ENCODE data around the gene ZDHHC11.

The ZDHHC11 gene

GRCh38 chr5:876398-877365 lies 25.9 kb upstream of the ZDHHC11 start:
- Histone ChIP-seq H3K36me3 (ENCODE audit: control insufficient read depth, insufficient read depth, low read length) (peaks cover 24% of the 10 kb centered on the region), H3K4me3 (ENCODE audit: low read length) (no peak overlapping the region)

GRCh38 chr5:875931-876330 lies 25.1 kb upstream of the ZDHHC11 start:
- H2BK5ac ChIP-seq (ENCODE audit: low read length), result no peak overlapping the region
- no peak overlapping the region for H3K56ac ChIP-seq (ENCODE audit: low read length)
- H2BK15ac ChIP-seq (replicated peaks; ENCODE audit: low read depth), result no peak overlapping the region
- H3K79me2 ChIP-seq (ENCODE audit: control insufficient read depth, insufficient read depth, low read length), result no peaks in the 10 kb centered on the region
- H3K18ac ChIP-seq (ENCODE audit: low read length), result no peak overlapping the region
- H3K4me1 ChIP-seq (ENCODE audit: control insufficient read depth, low read depth, low read length), result no peaks in the 10 kb centered on the region
- no peaks in the 10 kb centered on the region for H3K27me3 ChIP-seq (ENCODE audit: insufficient read depth, low read length, poor library complexity)
- H2AK5ac ChIP-seq (ENCODE audit: low read length), result no peak overlapping the region
- H3K27ac ChIP-seq (ENCODE audit: low read depth, low read length), result no peak overlapping the region
- peaks cover 23% of the 10 kb centered on the region for H3K36me3 ChIP-seq (ENCODE audit: control insufficient read depth, insufficient read depth, low read length)
- H3K9ac ChIP-seq (ENCODE audit: low read length), result no peak overlapping the region
- no peak overlapping the region for H4K5ac ChIP-seq (ENCODE audit: low read length)
- no peak overlapping the region for H3K4me2 ChIP-seq (ENCODE audit: low read length)
- H3K4ac ChIP-seq (ENCODE audit: low read depth, low read length), result no peak overlapping the region
- no peak overlapping the region for H3K23ac ChIP-seq (ENCODE audit: low read length)
- no CpG with 5 or more reads among the region's 24 CpGs for WGBS (ENCODE audit: extremely low coverage, insufficient coverage, low lambda C conversion rate)
- H2BK120ac ChIP-seq (ENCODE audit: low read depth, low read length), result no peak overlapping the region
- no peak overlapping the region for H3K4me3 ChIP-seq (ENCODE audit: low read length)
- peaks cover 17% of the 10 kb centered on the region for H3K79me1 ChIP-seq (ENCODE audit: low read length)
- no peak for DNase-seq
- no peak overlapping the region for H4K8ac ChIP-seq (ENCODE audit: low read depth, low read length)

More at GRCh38 chr5:876398-877365, 25.9 kb upstream of the ZDHHC11 start:
- Histone ChIP-seq H3K23ac (ENCODE audit: low read length) (no peak overlapping the region), H4K5ac (ENCODE audit: low read length) (no peak overlapping the region), H2BK15ac (replicated peaks; ENCODE audit: low read depth) (no peak overlapping the region), H3K18ac (ENCODE audit: low read length) (no peak overlapping the region), H2BK5ac (ENCODE audit: low read length) (no peak overlapping the region), H2BK120ac (ENCODE audit: low read depth, low read length) (no peak overlapping the region), H3K27me3 (ENCODE audit: insufficient read depth, low read length, poor library complexity) (no peaks in the 10 kb centered on the region), H3K9ac (ENCODE audit: low read length) (no peak overlapping the region), H3K4ac (ENCODE audit: low read depth, low read length) (no peak overlapping the region), H3K4me2 (ENCODE audit: low read length) (no peak overlapping the region), H3K27ac (ENCODE audit: low read depth, low read length) (no peak overlapping the region), H3K56ac (ENCODE audit: low read length) (no peak overlapping the region), H2AK5ac (ENCODE audit: low read length) (no peak overlapping the region), H3K79me1 (ENCODE audit: low read length) (peaks cover 20% of the 10 kb centered on the region), H3K79me2 (ENCODE audit: control insufficient read depth, insufficient read depth, low read length) (peaks cover 3% of the 10 kb centered on the region), H3K4me1 (ENCODE audit: control insufficient read depth, low read depth, low read length) (no peaks in the 10 kb centered on the region), H4K8ac (ENCODE audit: low read depth, low read length) (no peak overlapping the region)
- no CpG with 5 or more reads among the region's 28 CpGs for WGBS (ENCODE audit: extremely low coverage, insufficient coverage, low lambda C conversion rate)
- DNase-seq, result no peak

DNA sequence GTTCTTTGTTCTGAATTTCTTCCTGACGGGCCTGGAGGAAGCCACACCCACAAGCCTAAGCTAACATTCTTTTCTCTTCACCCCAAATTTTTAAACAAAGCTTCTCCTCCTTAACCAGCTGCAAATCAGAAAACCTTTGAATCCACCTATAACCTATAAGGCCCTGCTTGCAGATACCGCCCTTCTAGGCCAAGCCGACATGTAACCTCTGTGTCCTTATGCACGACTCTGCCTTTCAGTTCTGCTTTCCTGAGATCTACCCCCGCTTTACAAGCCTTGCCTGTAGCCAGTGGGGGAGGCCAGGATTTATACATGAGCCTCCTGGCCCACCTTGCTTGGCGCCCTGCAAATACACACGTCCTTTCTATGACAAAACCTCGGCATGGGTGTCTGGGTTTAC lies 22.5 kb upstream of the ZDHHC11 start:
- peaks cover 41% of the 10 kb centered on the region for H3K36me3 ChIP-seq (ENCODE audit: control insufficient read depth, insufficient read depth, low read length)
- WGBS (ENCODE audit: extremely low coverage, insufficient coverage, low lambda C conversion rate), result no CpG with 5 or more reads among the region's 8 CpGs

DNA sequence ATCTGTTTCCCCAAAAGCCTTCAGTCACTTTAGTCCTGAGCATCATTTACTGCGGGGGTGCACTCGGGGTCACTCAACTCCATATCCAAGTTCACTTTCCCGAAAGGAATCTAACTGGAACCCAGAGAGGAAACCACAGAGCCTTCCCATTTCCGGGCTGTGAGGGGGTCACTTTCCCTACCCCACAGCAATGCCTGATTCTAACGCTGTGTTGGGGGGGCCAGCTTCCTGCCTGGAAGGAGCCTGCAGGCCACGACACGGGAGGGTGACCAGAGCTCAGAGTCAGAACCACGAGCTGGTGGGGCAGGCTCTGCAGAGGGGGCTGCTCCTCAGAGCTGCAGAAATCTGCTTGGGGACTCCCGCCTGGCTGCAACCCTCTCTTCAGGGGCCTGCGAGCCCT lies 21.5 kb upstream of the ZDHHC11 start:
- H2AK5ac ChIP-seq (ENCODE audit: low read length), result no peak overlapping the region
- no peak overlapping the region for H3K4me2 ChIP-seq (ENCODE audit: low read length)
- H2BK120ac ChIP-seq (ENCODE audit: low read depth, low read length), result no peak overlapping the region
- no peak overlapping the region for H3K56ac ChIP-seq (ENCODE audit: low read length)
- no CpG with 5 or more reads among the region's 10 CpGs for WGBS (ENCODE audit: extremely low coverage, insufficient coverage, low lambda C conversion rate)
- no peak overlapping the region for H4K8ac ChIP-seq (ENCODE audit: low read depth, low read length)
- no peak overlapping the region for H2BK15ac ChIP-seq (replicated peaks; ENCODE audit: low read depth)
- no peak overlapping the region for H3K9ac ChIP-seq (ENCODE audit: low read length)
- H3K79me2 ChIP-seq (ENCODE audit: control insufficient read depth, insufficient read depth, low read length), result no peaks in the 10 kb centered on the region
- no peak overlapping the region for H3K27ac ChIP-seq (ENCODE audit: low read depth, low read length)
- H3K4me1 ChIP-seq (ENCODE audit: control insufficient read depth, low read depth, low read length), result no peaks in the 10 kb centered on the region
- peaks cover 36% of the 10 kb centered on the region for H3K36me3 ChIP-seq (ENCODE audit: control insufficient read depth, insufficient read depth, low read length)
- no peak overlapping the region for H3K4ac ChIP-seq (ENCODE audit: low read depth, low read length)
- no peak overlapping the region for H3K23ac ChIP-seq (ENCODE audit: low read length)
- H3K18ac ChIP-seq (ENCODE audit: low read length), result no peak overlapping the region
- H3K4me3 ChIP-seq (ENCODE audit: low read length), result no peak overlapping the region
- H3K79me1 ChIP-seq (ENCODE audit: low read length), result peaks cover 13% of the 10 kb centered on the region
- no peak overlapping the region for H2BK5ac ChIP-seq (ENCODE audit: low read length)
- no peaks in the 10 kb centered on the region for H3K27me3 ChIP-seq (ENCODE audit: insufficient read depth, low read length, poor library complexity)
- DNase-seq, result no peak
- H4K5ac ChIP-seq (ENCODE audit: low read length), result no peak overlapping the region

More for the DNA sequence above, 22.5 kb upstream of the ZDHHC11 start:
- Histone ChIP-seq H2BK5ac (ENCODE audit: low read length) (no peak overlapping the region), H3K9ac (ENCODE audit: low read length) (no peak overlapping the region), H3K56ac (ENCODE audit: low read length) (no peak overlapping the region), H3K4me1 (ENCODE audit: control insufficient read depth, low read depth, low read length) (no peaks in the 10 kb centered on the region), H3K4me3 (ENCODE audit: low read length) (no peak overlapping the region), H3K18ac (ENCODE audit: low read length) (no peak overlapping the region), H3K27me3 (ENCODE audit: insufficient read depth, low read length, poor library complexity) (no peaks in the 10 kb centered on the region), H3K79me2 (ENCODE audit: control insufficient read depth, insufficient read depth, low read length) (no peaks in the 10 kb centered on the region), H3K23ac (ENCODE audit: low read length) (no peak overlapping the region), H2BK120ac (ENCODE audit: low read depth, low read length) (no peak overlapping the region), H3K79me1 (ENCODE audit: low read length) (peaks cover 17% of the 10 kb centered on the region), H3K4ac (ENCODE audit: low read depth, low read length) (no peak overlapping the region), H3K4me2 (ENCODE audit: low read length) (no peak overlapping the region), H2BK15ac (replicated peaks; ENCODE audit: low read depth) (no peak overlapping the region), H4K5ac (ENCODE audit: low read length) (no peak overlapping the region), H2AK5ac (ENCODE audit: low read length) (no peak overlapping the region), H3K27ac (ENCODE audit: low read depth, low read length) (no peak overlapping the region), H4K8ac (ENCODE audit: low read depth, low read length) (no peak overlapping the region)
- no peak for DNase-seq

- no peak overlapping the region for H3K4me3 ChIP-seq (ENCODE audit: low read length)
- no peak overlapping the region for H3K23ac ChIP-seq (ENCODE audit: low read length)
- H3K18ac ChIP-seq (ENCODE audit: low read length), result no peak overlapping the region
- no peaks in the 10 kb centered on the region for H3K79me2 ChIP-seq (ENCODE audit: control insufficient read depth, insufficient read depth, low read length)
- DNase-seq, result no peak
- no peak overlapping the region for H3K4me2 ChIP-seq (ENCODE audit: low read length)
- H3K79me1 ChIP-seq (ENCODE audit: low read length), result peaks cover 13% of the 10 kb centered on the region
- no peak overlapping the region for H2AK5ac ChIP-seq (ENCODE audit: low read length)
- H3K27ac ChIP-seq (ENCODE audit: low read depth, low read length), result no peak overlapping the region
- no peak overlapping the region for H2BK5ac ChIP-seq (ENCODE audit: low read length)
- H3K27me3 ChIP-seq (ENCODE audit: insufficient read depth, low read length, poor library complexity), result no peaks in the 10 kb centered on the region
- no peak overlapping the region for H3K56ac ChIP-seq (ENCODE audit: low read length)
- H3K36me3 ChIP-seq (ENCODE audit: control insufficient read depth, insufficient read depth, low read length), result peaks cover 34% of the 10 kb centered on the region
- no peak overlapping the region for H4K8ac ChIP-seq (ENCODE audit: low read depth, low read length)
- no peak overlapping the region for H3K9ac ChIP-seq (ENCODE audit: low read length)
- no peaks in the 10 kb centered on the region for H3K4me1 ChIP-seq (ENCODE audit: control insufficient read depth, low read depth, low read length)
- H2BK15ac ChIP-seq (replicated peaks; ENCODE audit: low read depth), result no peak overlapping the region
- WGBS (ENCODE audit: extremely low coverage, insufficient coverage, low lambda C conversion rate), result no CpG with 5 or more reads among the region's 29 CpGs
- no peak overlapping the region for H4K5ac ChIP-seq (ENCODE audit: low read length)
- no peak overlapping the region for H3K4ac ChIP-seq (ENCODE audit: low read depth, low read length)
- no peak overlapping the region for H2BK120ac ChIP-seq (ENCODE audit: low read depth, low read length)
Observed at GRCh38 chr5:871596-872298, 21.0 kb upstream of the ZDHHC11 start.

Data from mesendoderm (in vitro differentiated cells).